Measurements from ENCODE around the gene CLDN5.
A peak's percentile ranks its signal among the peaks of the same experiment; 100 is the strongest.

Gene CLDN5

DNA sequence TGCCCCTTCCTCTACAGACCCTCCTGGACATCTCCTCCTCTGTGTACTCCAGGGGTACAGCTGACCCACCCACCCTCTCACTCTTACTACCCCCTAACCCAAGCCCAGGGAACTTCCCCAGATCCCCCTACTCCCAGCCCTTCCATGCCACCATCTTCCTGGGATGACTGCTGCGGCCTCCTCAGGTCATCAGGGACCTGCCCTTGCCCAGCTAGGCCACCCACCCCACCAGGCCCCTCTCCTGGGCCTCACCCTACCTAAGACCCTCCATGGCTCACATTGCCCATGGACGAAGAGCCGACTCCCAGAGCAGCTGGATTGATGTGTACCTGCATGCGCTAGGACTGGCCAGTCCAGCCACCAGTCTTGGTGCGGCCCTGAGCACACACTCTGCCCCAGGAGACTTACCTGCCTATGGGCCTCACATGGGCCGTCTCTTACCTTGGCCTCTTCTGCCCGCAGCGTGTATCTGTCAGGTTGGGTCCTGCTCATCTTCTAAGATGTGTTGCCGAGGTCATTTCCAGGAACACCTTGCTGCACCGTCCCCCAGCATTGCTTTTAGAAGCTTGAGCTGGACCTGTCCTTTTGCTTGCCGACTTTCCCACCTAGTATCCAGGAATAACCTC lies 2.0 kb upstream of the CLDN5 start:
- no peak overlapping the region for H3K14ac ChIP-seq (ENCODE audit: low read length in 2 of 2)
- H3K9ac ChIP-seq (ENCODE audit: low read length): no peak overlapping the region
- H2AK5ac ChIP-seq (ENCODE audit: low read length, severe bottlenecking): no peak overlapping the region
- H2BK15ac ChIP-seq (ENCODE audit: low read depth, poor library complexity, severe bottlenecking): no peak overlapping the region
- H3K4me2 ChIP-seq (ENCODE audit: low read length, poor library complexity, severe bottlenecking): no peak overlapping the region
- no peaks in the 10 kb centered on the region for H3K36me3 ChIP-seq (ENCODE audit: control insufficient read depth in 1 of 2, insufficient read depth in 2 of 2, low read depth in 1 of 2, low read length in 2 of 2)
- no peak overlapping the region for H4K91ac ChIP-seq (ENCODE audit: low read length)
- no peak overlapping the region for H3K23ac ChIP-seq (ENCODE audit: low read length in 2 of 2)
- no peak overlapping the region for H2BK120ac ChIP-seq (ENCODE audit: low read depth, low read length)
- H3K9me3 ChIP-seq (ENCODE audit: control insufficient read depth, low read length): no peaks in the 10 kb centered on the region
- no peak for DNase-seq
- no peak overlapping the region for H2AFZ ChIP-seq (ENCODE audit: low read depth, low read length)
- H4K8ac ChIP-seq (ENCODE audit: low read length): no peak overlapping the region
- no peaks in the 10 kb centered on the region for H3K79me1 ChIP-seq (replicated peaks; ENCODE audit: low read length, poor library complexity, severe bottlenecking)
- no peak overlapping the region for H3K27ac ChIP-seq (ENCODE audit: low read length, poor library complexity, severe bottlenecking)
- H3K18ac ChIP-seq (ENCODE audit: low read depth in 1 of 2, low read length in 2 of 2): no peak overlapping the region
- H3K4me3 ChIP-seq (ENCODE audit: insufficient read depth in 1 of 2, low read depth in 1 of 2, low read length in 2 of 2): no peak overlapping the region
- 90% methylated on average over 11 of the region's 11 CpGs for WGBS
- H3K27me3 ChIP-seq (ENCODE audit: control insufficient read depth in 1 of 2, insufficient read depth in 1 of 2, low read length in 2 of 2): peaks cover 51 to 52% of the 10 kb centered on the region in 2 experiments
- no peak overlapping the region for H3K4ac ChIP-seq (ENCODE audit: low read depth in 1 of 2, low read length in 2 of 2)
- H2BK5ac ChIP-seq (ENCODE audit: low read depth, low read length, poor library complexity, severe bottlenecking): no peak overlapping the region
- H2BK12ac ChIP-seq (ENCODE audit: low read length in 2 of 2): no peak overlapping the region
- peaks cover 21% of the 10 kb centered on the region for H3K4me1 ChIP-seq (ENCODE audit: control insufficient read depth, insufficient read depth, low read depth, low read length)

- WGBS: 69% methylated on average over 3 of the region's 3 CpGs
- Histone ChIP-seq H3K9me3 (ENCODE audit: control insufficient read depth, low read length) (no peaks in the 10 kb centered on the region), H2AFZ (ENCODE audit: low read depth, low read length) (no peak overlapping the region), H4K8ac (ENCODE audit: low read length) (no peak overlapping the region), H4K91ac (ENCODE audit: low read length) (no peak overlapping the region), H3K4ac (ENCODE audit: low read depth in 1 of 2, low read length in 2 of 2) (no peak overlapping the region), H3K18ac (ENCODE audit: low read depth in 1 of 2, low read length in 2 of 2) (no peak overlapping the region), H3K23ac (ENCODE audit: low read length in 2 of 2) (no peak overlapping the region), H3K27me3 (ENCODE audit: control insufficient read depth in 1 of 2, insufficient read depth in 1 of 2, low read length in 2 of 2) (peaks cover 47 to 51% of the 10 kb centered on the region in 2 experiments), H2AK5ac (ENCODE audit: low read length, severe bottlenecking) (no peak overlapping the region), H2BK15ac (ENCODE audit: low read depth, poor library complexity, severe bottlenecking) (no peak overlapping the region), H2BK5ac (ENCODE audit: low read depth, low read length, poor library complexity, severe bottlenecking) (no peak overlapping the region), H3K79me1 (replicated peaks; ENCODE audit: low read length, poor library complexity, severe bottlenecking) (no peaks in the 10 kb centered on the region), H3K36me3 (ENCODE audit: control insufficient read depth in 1 of 2, insufficient read depth in 2 of 2, low read depth in 1 of 2, low read length in 2 of 2) (no peaks in the 10 kb centered on the region), H3K4me2 (ENCODE audit: low read length, poor library complexity, severe bottlenecking) (no peak overlapping the region), H3K9ac (ENCODE audit: low read length) (no peak overlapping the region), H2BK12ac (ENCODE audit: low read length in 2 of 2) (no peak overlapping the region), H3K4me1 (ENCODE audit: control insufficient read depth, insufficient read depth, low read depth, low read length) (peaks cover 19% of the 10 kb centered on the region), H3K27ac (ENCODE audit: low read length, poor library complexity, severe bottlenecking) (no peak overlapping the region), H3K14ac (ENCODE audit: low read length in 2 of 2) (no peak overlapping the region), H3K4me3 (ENCODE audit: insufficient read depth in 1 of 2, low read depth in 1 of 2, low read length in 2 of 2) (no peak overlapping the region), H2BK120ac (ENCODE audit: low read depth, low read length) (no peak overlapping the region)
- no peak for DNase-seq
Measured at GRCh38 chr22:19525666-19526065, 1.5 kb upstream of the CLDN5 start.

DNA sequence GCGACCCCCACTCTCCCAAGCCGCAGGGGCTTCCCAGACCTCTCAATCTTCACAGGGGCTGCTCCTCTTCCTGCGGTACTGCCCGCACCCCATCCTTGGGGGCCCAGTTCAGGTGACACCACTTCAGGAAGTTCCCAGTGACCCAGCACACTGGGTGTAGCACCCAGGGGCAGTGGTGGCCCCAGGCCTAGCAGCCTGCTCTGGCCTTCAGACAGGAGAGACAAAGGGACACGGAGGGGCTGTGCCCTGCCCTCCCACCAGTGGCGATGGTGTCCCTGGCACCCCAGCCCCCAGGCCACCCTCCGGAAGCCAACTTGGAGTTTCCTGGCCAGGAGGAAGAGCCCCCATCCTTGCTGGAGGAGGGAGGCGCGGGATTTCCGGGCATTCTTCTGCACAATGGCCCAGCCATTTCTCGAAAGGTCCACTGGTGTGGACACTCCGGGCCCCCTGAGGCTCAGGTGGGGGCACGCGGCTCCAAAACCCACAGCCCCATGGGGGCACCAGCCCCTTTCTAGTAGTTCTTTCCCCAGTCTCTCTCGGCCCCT lies 978 bp upstream of the CLDN5 start:
- Histone ChIP-seq H2BK5ac (ENCODE audit: low read depth, low read length, poor library complexity, severe bottlenecking) (no peak overlapping the region), H4K91ac (ENCODE audit: low read length) (no peak overlapping the region), H3K4me2 (ENCODE audit: low read length, poor library complexity, severe bottlenecking) (no peak overlapping the region), H3K9me3 (ENCODE audit: control insufficient read depth, low read length) (no peaks in the 10 kb centered on the region), H2BK120ac (ENCODE audit: low read depth, low read length) (no peak overlapping the region), H3K18ac (ENCODE audit: low read depth in 1 of 2, low read length in 2 of 2) (no peak overlapping the region), H3K4ac (ENCODE audit: low read depth in 1 of 2, low read length in 2 of 2) (no peak overlapping the region), H3K27ac (ENCODE audit: low read length, poor library complexity, severe bottlenecking) (no peak overlapping the region), H3K4me1 (ENCODE audit: control insufficient read depth, insufficient read depth, low read depth, low read length) (peaks cover 19% of the 10 kb centered on the region), H2AK5ac (ENCODE audit: low read length, severe bottlenecking) (no peak overlapping the region), H4K8ac (ENCODE audit: low read length) (no peak overlapping the region), H2AFZ (ENCODE audit: low read depth, low read length) (no peak overlapping the region), H3K9ac (ENCODE audit: low read length) (no peak overlapping the region), H3K36me3 (ENCODE audit: control insufficient read depth in 1 of 2, insufficient read depth in 2 of 2, low read depth in 1 of 2, low read length in 2 of 2) (no peaks in the 10 kb centered on the region), H3K4me3 (ENCODE audit: insufficient read depth in 1 of 2, low read depth in 1 of 2, low read length in 2 of 2) (no peak overlapping the region), H2BK12ac (ENCODE audit: low read length in 2 of 2) (no peak overlapping the region), H2BK15ac (ENCODE audit: low read depth, poor library complexity, severe bottlenecking) (no peak overlapping the region), H3K79me1 (replicated peaks; ENCODE audit: low read length, poor library complexity, severe bottlenecking) (no peaks in the 10 kb centered on the region), H3K23ac (ENCODE audit: low read length in 2 of 2) (no peak overlapping the region), H3K27me3 (ENCODE audit: control insufficient read depth in 1 of 2, insufficient read depth in 1 of 2, low read length in 2 of 2) (peaks cover 45 to 49% of the 10 kb centered on the region in 2 experiments), H3K14ac (ENCODE audit: low read length in 2 of 2) (no peak overlapping the region)
- WGBS: 90% methylated on average over 15 of the region's 15 CpGs
- no peak for DNase-seq

GRCh38 chr22:19523240-19524169 lies 705 bp downstream of the CLDN5 start:
- Histone ChIP-seq H3K4ac (ENCODE audit: low read depth in 1 of 2, low read length in 2 of 2) (no peak overlapping the region), H3K9me3 (ENCODE audit: control insufficient read depth, low read length) (no peaks in the 10 kb centered on the region), H2BK15ac (ENCODE audit: low read depth, poor library complexity, severe bottlenecking) (no peak overlapping the region), H4K8ac (ENCODE audit: low read length) (no peak overlapping the region), H2AFZ (ENCODE audit: low read depth, low read length) (no peak overlapping the region), H3K4me1 (ENCODE audit: control insufficient read depth, insufficient read depth, low read depth, low read length) (peaks cover 19% of the 10 kb centered on the region), H3K36me3 (ENCODE audit: control insufficient read depth in 1 of 2, insufficient read depth in 2 of 2, low read depth in 1 of 2, low read length in 2 of 2) (no peaks in the 10 kb centered on the region), H3K4me3 (ENCODE audit: insufficient read depth in 1 of 2, low read depth in 1 of 2, low read length in 2 of 2) (peak overlapping the region; percentile 27 to 49), H3K9ac (ENCODE audit: low read length) (no peak overlapping the region), H2BK120ac (ENCODE audit: low read depth, low read length) (no peak overlapping the region), H2BK5ac (ENCODE audit: low read depth, low read length, poor library complexity, severe bottlenecking) (no peak overlapping the region), H3K4me2 (ENCODE audit: low read length, poor library complexity, severe bottlenecking) (peak overlapping the region; percentile 65), H3K14ac (ENCODE audit: low read length in 2 of 2) (no peak overlapping the region), H4K91ac (ENCODE audit: low read length) (no peak overlapping the region), H3K23ac (ENCODE audit: low read length in 2 of 2) (no peak overlapping the region), H3K27ac (ENCODE audit: low read length, poor library complexity, severe bottlenecking) (no peak overlapping the region), H3K79me1 (replicated peaks; ENCODE audit: low read length, poor library complexity, severe bottlenecking) (no peaks in the 10 kb centered on the region), H2AK5ac (ENCODE audit: low read length, severe bottlenecking) (no peak overlapping the region), H3K18ac (ENCODE audit: low read depth in 1 of 2, low read length in 2 of 2) (no peak overlapping the region), H3K27me3 (ENCODE audit: control insufficient read depth in 1 of 2, insufficient read depth in 1 of 2, low read length in 2 of 2) (peaks cover 45 to 49% of the 10 kb centered on the region in 2 experiments), H2BK12ac (ENCODE audit: low read length in 2 of 2) (no peak overlapping the region)
- WGBS: 3% methylated on average over 95 of the region's 99 CpGs
- peak; percentile 45 for DNase-seq
